GM19351 (cell line): Measurements from ENCODE around the gene SLC24A4.
"Not testable (repeated sequence)": the region's sequence is repeated elsewhere in the genome, so short reads cannot be mapped to it uniquely, and the experiment has no call there.

Experiments
- ATAC-seq: cut with Tn5 transposase; IDR thresholded peaks from one replicate; pipeline ENCODE4 v1.9.1; 2021; ENCODE audit warnings: mild to moderate bottlenecking, moderate library complexity; ENCODE audit not compliant: unreplicated experiment

The SLC24A4 gene

GRCh38 chr14:92515546-92516343 is 192.8 kb downstream of the SLC24A4 start:
- no peak for ATAC-seq

- ATAC-seq, result no peak
Measured at GRCh38 chr14:92516344-92516965, 193.5 kb downstream of the SLC24A4 start.

- no peak for ATAC-seq
Measured at GRCh38 chr14:92516966-92517506, 194.1 kb downstream of the SLC24A4 start.

GRCh38 chr14:92517761-92518160 is 194.8 kb downstream of the SLC24A4 start:
- ATAC-seq, result no peak

- ATAC-seq, result no peak
Measured at GRCh38 chr14:92519246-92520101, 196.5 kb downstream of the SLC24A4 start.

- no peak for ATAC-seq
Measured at GRCh38 chr14:92520102-92521057, 197.4 kb downstream of the SLC24A4 start.

- ATAC-seq, result no peak
Measured at GRCh38 chr14:92521058-92521415, 198.1 kb downstream of the SLC24A4 start.

- ATAC-seq, result no peak
Measured at GRCh38 chr14:92523752-92524151, 200.8 kb downstream of the SLC24A4 start.

GRCh38 chr14:92524602-92525185 is 201.7 kb downstream of the SLC24A4 start:
- ATAC-seq, result no peak

GRCh38 chr14:92525322-92526095 is 202.5 kb downstream of the SLC24A4 start:
- ATAC-seq, result no peak

GRCh38 chr14:92527721-92528120 is 204.8 kb downstream of the SLC24A4 start:
- no peak for ATAC-seq

GRCh38 chr14:92528486-92529100 is 205.6 kb downstream of the SLC24A4 start:
- no peak for ATAC-seq

GRCh38 chr14:92529903-92530302 is 206.9 kb downstream of the SLC24A4 start:
- ATAC-seq, result no peak

GRCh38 chr14:92531106-92531873 is 208.3 kb downstream of the SLC24A4 start:
- ATAC-seq, result peak; percentile 45

GRCh38 chr14:92532490-92533163 is 209.7 kb downstream of the SLC24A4 start:
- no peak for ATAC-seq

GRCh38 chr14:92534932-92535643 is 212.1 kb downstream of the SLC24A4 start:
- ATAC-seq, result no peak

- ATAC-seq, result not testable (repeated sequence)
Measured at GRCh38 chr14:92536231-92536630, 213.3 kb downstream of the SLC24A4 start.
